HEK293 (cell line): ENCODE results near the gene SCAMP2.

Experiments used
- HOXC10 ChIP-seq: sonication (generic); formaldehyde crosslinking; IDR thresholded peaks from 2 replicates; pipeline ENCODE4 v1.8.1; 2023; ENCODE audit warnings: mild to moderate bottlenecking, missing genetic modification reagents
- HOXD13 ChIP-seq: sonication (generic); formaldehyde crosslinking; IDR thresholded peaks from 2 replicates; pipeline ENCODE4 v1.8.0; 2022; ENCODE audit warnings: missing genetic modification reagents, borderline replicate concordance
- WT1 ChIP-seq: fragments of 450-650 bp; formaldehyde crosslinking; IDR thresholded peaks from 2 replicates; pipeline ENCODE4 v1.5.1; 2016; ENCODE audit warnings: missing biosample characterization, missing genetic modification characterization
- ZBTB8A ChIP-seq: fragments of 450-650 bp; formaldehyde crosslinking; IDR thresholded peaks from 2 replicates; pipeline ENCODE4 v1.5.1; 2016; ENCODE audit warnings: missing biosample characterization, missing genetic modification characterization
- ZIC2 ChIP-seq: fragments of 450-650 bp; formaldehyde crosslinking; IDR thresholded peaks from 2 replicates; pipeline ENCODE4 v1.5.1; 2016; ENCODE audit warnings: missing biosample characterization, missing genetic modification characterization
- ZNF112 ChIP-seq: fragments of 450-650 bp; formaldehyde crosslinking; IDR thresholded peaks from 2 replicates; pipeline ENCODE4 v1.5.0; 2017; ENCODE audit warnings: missing biosample characterization, missing genetic modification characterization
- ZNF132 ChIP-seq: fragments of 450-650 bp; formaldehyde crosslinking; IDR thresholded peaks from 2 replicates; pipeline ENCODE4 v1.5.1; 2017; ENCODE audit warnings: missing biosample characterization, missing genetic modification characterization, borderline replicate concordance
- ZNF157 ChIP-seq: fragments of 450-650 bp; formaldehyde crosslinking; IDR thresholded peaks from 2 replicates; pipeline ENCODE4 v1.5.1; 2016; ENCODE audit warnings: missing biosample characterization, missing genetic modification characterization
- ZNF174 ChIP-seq: fragments of 450-650 bp; formaldehyde crosslinking; IDR thresholded peaks from 2 replicates; pipeline ENCODE4 v1.5.0; 2017; ENCODE audit warnings: missing biosample characterization, mild to moderate bottlenecking, missing genetic modification characterization
- ZNF202 ChIP-seq: fragments of 450-650 bp; formaldehyde crosslinking; IDR thresholded peaks from 2 replicates; pipeline ENCODE4 v1.5.1; 2016; ENCODE audit warnings: missing biosample characterization, missing genetic modification characterization, borderline replicate concordance
- ZNF335 ChIP-seq: fragments of 450-650 bp; formaldehyde crosslinking; conservative IDR thresholded peaks from 2 replicates; pipeline ENCODE4 v1.5.1; 2016; ENCODE audit warnings: missing biosample characterization, missing genetic modification characterization
- ZNF366 ChIP-seq: fragments of 450-650 bp; formaldehyde crosslinking; conservative IDR thresholded peaks from 2 replicates; pipeline ENCODE4 v1.5.1; 2016; ENCODE audit warnings: missing biosample characterization, missing genetic modification characterization
- ZNF37A ChIP-seq: fragments of 450-650 bp; IDR thresholded peaks from 2 replicates; pipeline ENCODE4 v1.5.1; 2018; ENCODE audit warnings: missing biosample characterization, missing genetic modification characterization
- ZNF423 ChIP-seq: fragments of 450-650 bp; formaldehyde crosslinking; IDR thresholded peaks from 2 replicates; pipeline ENCODE4 v1.5.1; 2016; ENCODE audit warnings: missing biosample characterization, missing genetic modification characterization
- ZNF596 ChIP-seq: fragments of 450-650 bp; IDR thresholded peaks from 2 replicates; pipeline ENCODE4 v1.5.0; 2018; ENCODE audit warnings: missing biosample characterization, mild to moderate bottlenecking, missing genetic modification characterization, moderate library complexity
- ZNF623 ChIP-seq: fragments of 450-650 bp; formaldehyde crosslinking; IDR thresholded peaks from 2 replicates; pipeline ENCODE4 v1.5.1; 2016; ENCODE audit warnings: missing biosample characterization, missing genetic modification characterization
- ZNF629 ChIP-seq: fragments of 450-650 bp; formaldehyde crosslinking; IDR thresholded peaks from 2 replicates; pipeline ENCODE4 v1.5.1; 2017; ENCODE audit warnings: missing biosample characterization, missing genetic modification characterization
- ZNF701 ChIP-seq: fragments of 450-650 bp; formaldehyde crosslinking; IDR thresholded peaks from 2 replicates; pipeline ENCODE4 v1.5.1; 2016; ENCODE audit warnings: missing biosample characterization, missing genetic modification characterization
- ZNF830 ChIP-seq: fragments of 450-650 bp; IDR thresholded peaks from 2 replicates; pipeline ENCODE4 v1.5.0; 2018; ENCODE audit warnings: missing biosample characterization, missing genetic modification characterization, low read depth, mild to moderate bottlenecking, moderate library complexity
- ZNF837 ChIP-seq: fragments of 450-650 bp; formaldehyde crosslinking; IDR thresholded peaks from 2 replicates; pipeline ENCODE4 v1.5.1; 2016; ENCODE audit warnings: missing biosample characterization, missing genetic modification characterization
- ZNF843 ChIP-seq: fragments of 450-650 bp; formaldehyde crosslinking; IDR thresholded peaks from 2 replicates; pipeline ENCODE4 v1.5.1; 2016; ENCODE audit warnings: missing biosample characterization, missing genetic modification characterization
- ZSCAN23 ChIP-seq: fragments of 450-650 bp; formaldehyde crosslinking; IDR thresholded peaks from 2 replicates; pipeline ENCODE4 v1.5.1; 2016; ENCODE audit warnings: missing biosample characterization, missing genetic modification characterization
- TF ChIP-seq, protein P1 (sequence below): fragments of 450-650 bp; formaldehyde crosslinking; IDR thresholded peaks from 2 replicates; pipeline ENCODE4 v1.5.1; 2017; ENCODE audit warnings: missing biosample characterization, missing genetic modification characterization
- TF ChIP-seq, protein P2 (sequence below): fragments of 450-650 bp; formaldehyde crosslinking; IDR thresholded peaks from 2 replicates; pipeline ENCODE4 v1.5.1; 2016; ENCODE audit warnings: missing biosample characterization, missing genetic modification characterization
- TF ChIP-seq, protein P3 (sequence below): fragments of 450-650 bp; formaldehyde crosslinking; IDR thresholded peaks from 2 replicates; pipeline ENCODE4 v1.5.1; 2016; ENCODE audit warnings: missing biosample characterization, missing genetic modification characterization
- TF ChIP-seq, protein P4 (sequence below): fragments of 450-650 bp; formaldehyde crosslinking; IDR thresholded peaks from 2 replicates; pipeline ENCODE4 v1.5.1; 2016; ENCODE audit warnings: missing biosample characterization, missing genetic modification characterization, low read depth
- TF ChIP-seq, protein P5 (sequence below): fragments of 450-650 bp; formaldehyde crosslinking; IDR thresholded peaks from 2 replicates; pipeline ENCODE4 v1.5.1; 2016; ENCODE audit warnings: missing biosample characterization, missing genetic modification characterization

Gene SCAMP2

DNA sequence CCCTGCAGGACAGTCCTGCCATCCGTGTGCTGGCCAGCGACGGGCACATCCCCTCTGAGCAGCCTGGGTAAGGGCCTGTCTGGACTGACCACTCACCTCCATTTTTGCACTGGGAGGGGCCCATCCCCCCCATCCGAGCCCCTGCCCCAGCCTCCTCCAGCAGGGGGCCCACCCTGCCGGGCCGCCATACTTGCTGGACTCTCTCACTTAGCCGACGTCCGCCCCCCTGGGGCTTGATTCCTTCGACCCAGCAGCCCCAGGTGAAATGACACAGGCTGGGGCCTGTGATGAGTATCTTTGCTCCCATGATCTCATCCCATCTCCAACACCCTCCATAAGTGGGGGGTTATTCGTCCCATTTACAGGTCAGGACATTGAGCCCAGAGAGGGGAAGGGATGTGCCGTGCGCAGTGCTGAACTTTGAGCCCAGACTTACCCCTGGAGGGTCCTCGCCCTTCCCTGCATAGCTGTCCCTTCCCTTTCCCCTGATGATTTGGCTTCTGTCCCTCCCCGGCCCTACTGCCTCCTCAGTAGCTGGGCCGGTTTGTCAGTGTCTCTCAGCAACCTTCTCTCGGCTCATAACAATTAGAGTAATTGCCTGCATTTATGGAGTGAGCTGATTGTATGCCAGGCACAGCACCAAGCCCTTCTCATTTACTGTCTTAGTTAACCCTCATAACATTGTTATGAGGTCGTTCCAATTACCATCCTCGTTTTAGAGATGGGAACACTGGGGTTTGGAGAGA lies 56.4 kb downstream of the SCAMP2 start (continued):
- TF ChIP-seq, protein P1, sequence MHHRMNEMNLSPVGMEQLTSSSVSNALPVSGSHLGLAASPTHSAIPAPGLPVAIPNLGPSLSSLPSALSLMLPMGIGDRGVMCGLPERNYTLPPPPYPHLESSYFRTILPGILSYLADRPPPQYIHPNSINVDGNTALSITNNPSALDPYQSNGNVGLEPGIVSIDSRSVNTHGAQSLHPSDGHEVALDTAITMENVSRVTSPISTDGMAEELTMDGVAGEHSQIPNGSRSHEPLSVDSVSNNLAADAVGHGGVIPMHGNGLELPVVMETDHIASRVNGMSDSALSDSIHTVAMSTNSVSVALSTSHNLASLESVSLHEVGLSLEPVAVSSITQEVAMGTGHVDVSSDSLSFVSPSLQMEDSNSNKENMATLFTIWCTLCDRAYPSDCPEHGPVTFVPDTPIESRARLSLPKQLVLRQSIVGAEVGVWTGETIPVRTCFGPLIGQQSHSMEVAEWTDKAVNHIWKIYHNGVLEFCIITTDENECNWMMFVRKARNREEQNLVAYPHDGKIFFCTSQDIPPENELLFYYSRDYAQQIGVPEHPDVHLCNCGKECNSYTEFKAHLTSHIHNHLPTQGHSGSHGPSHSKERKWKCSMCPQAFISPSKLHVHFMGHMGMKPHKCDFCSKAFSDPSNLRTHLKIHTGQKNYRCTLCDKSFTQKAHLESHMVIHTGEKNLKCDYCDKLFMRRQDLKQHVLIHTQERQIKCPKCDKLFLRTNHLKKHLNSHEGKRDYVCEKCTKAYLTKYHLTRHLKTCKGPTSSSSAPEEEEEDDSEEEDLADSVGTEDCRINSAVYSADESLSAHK (tag by site-specific recombination) = no peak
- no peak for TF ChIP-seq ZNF701 (tag by site-specific recombination)
- TF ChIP-seq ZNF843 (tag by site-specific recombination) = peak; percentile 57; the same call in 1 of the 2 replicates
- no peak for TF ChIP-seq ZNF837 (tag by site-specific recombination)
- peak; percentile 49; the same call in 1 of the 2 replicates for TF ChIP-seq ZNF629 (tag by site-specific recombination)
- TF ChIP-seq, protein P2, sequence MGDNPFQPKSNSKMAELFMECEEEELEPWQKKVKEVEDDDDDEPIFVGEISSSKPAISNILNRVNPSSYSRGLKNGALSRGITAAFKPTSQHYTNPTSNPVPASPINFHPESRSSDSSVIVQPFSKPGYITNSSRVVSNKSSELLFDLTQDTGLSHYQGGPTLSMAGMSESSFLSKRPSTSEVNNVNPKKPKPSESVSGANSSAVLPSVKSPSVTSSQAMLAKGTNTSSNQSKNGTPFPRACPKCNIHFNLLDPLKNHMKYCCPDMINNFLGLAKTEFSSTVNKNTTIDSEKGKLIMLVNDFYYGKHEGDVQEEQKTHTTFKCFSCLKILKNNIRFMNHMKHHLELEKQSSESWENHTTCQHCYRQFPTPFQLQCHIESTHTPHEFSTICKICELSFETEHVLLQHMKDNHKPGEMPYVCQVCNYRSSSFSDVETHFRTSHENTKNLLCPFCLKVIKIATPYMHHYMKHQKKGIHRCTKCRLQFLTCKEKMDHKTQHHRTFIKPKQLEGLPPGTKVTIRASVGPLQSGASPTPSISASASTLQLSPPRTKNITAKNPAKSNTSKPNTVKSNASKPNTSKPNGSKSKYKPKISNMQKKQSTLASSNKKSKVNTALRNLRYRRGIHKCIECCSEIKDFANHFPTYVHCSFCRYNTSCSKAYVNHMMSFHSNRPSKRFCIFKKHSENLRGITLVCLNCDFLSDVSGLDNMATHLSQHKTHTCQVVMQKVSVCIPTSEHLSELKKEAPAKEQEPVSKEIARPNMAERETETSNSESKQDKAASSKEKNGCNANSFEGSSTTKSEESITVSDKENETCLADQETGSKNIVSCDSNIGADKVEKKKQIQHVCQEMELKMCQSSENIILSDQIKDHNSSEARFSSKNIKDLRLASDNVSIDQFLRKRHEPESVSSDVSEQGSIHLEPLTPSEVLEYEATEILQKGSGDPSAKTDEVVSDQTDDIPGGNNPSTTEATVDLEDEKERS (tag by site-specific recombination) = no peak
- TF ChIP-seq, protein P3, sequence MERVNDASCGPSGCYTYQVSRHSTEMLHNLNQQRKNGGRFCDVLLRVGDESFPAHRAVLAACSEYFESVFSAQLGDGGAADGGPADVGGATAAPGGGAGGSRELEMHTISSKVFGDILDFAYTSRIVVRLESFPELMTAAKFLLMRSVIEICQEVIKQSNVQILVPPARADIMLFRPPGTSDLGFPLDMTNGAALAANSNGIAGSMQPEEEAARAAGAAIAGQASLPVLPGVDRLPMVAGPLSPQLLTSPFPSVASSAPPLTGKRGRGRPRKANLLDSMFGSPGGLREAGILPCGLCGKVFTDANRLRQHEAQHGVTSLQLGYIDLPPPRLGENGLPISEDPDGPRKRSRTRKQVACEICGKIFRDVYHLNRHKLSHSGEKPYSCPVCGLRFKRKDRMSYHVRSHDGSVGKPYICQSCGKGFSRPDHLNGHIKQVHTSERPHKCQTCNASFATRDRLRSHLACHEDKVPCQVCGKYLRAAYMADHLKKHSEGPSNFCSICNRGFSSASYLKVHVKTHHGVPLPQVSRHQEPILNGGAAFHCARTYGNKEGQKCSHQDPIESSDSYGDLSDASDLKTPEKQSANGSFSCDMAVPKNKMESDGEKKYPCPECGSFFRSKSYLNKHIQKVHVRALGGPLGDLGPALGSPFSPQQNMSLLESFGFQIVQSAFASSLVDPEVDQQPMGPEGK (tag by site-specific recombination) = peak; percentile 52
- no peak for TF ChIP-seq HOXD13 (CRISPR knock-in tag)
- TF ChIP-seq ZNF366 (tag by site-specific recombination) = peak; percentile 52
- TF ChIP-seq HOXC10 (CRISPR knock-in tag) = no peak
- TF ChIP-seq ZNF174 = no peak
- TF ChIP-seq, protein P4, sequence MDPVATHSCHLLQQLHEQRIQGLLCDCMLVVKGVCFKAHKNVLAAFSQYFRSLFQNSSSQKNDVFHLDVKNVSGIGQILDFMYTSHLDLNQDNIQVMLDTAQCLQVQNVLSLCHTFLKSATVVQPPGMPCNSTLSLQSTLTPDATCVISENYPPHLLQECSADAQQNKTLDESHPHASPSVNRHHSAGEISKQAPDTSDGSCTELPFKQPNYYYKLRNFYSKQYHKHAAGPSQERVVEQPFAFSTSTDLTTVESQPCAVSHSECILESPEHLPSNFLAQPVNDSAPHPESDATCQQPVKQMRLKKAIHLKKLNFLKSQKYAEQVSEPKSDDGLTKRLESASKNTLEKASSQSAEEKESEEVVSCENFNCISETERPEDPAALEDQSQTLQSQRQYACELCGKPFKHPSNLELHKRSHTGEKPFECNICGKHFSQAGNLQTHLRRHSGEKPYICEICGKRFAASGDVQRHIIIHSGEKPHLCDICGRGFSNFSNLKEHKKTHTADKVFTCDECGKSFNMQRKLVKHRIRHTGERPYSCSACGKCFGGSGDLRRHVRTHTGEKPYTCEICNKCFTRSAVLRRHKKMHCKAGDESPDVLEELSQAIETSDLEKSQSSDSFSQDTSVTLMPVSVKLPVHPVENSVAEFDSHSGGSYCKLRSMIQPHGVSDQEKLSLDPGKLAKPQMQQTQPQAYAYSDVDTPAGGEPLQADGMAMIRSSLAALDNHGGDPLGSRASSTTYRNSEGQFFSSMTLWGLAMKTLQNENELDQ (tag by site-specific recombination) = no peak
- TF ChIP-seq ZNF423 (tag by site-specific recombination) = no peak
- no peak for TF ChIP-seq ZBTB8A (tag by site-specific recombination)
- TF ChIP-seq ZNF202 (tag by site-specific recombination) = no peak
- TF ChIP-seq ZNF132 (tag by site-specific recombination) = no peak
- no peak for TF ChIP-seq ZSCAN23
- TF ChIP-seq ZNF157 (tag by site-specific recombination) = no peak
- TF ChIP-seq ZNF623 (tag by site-specific recombination) = no peak
- TF ChIP-seq ZNF830 (tag by site-specific recombination) = no peak
- 0 out of 2 replicates have a peak, but pooled peaks have one; percentile 14 for TF ChIP-seq WT1
- peak; percentile 76 for TF ChIP-seq ZIC2
- TF ChIP-seq ZNF335 (tag by site-specific recombination) = peak; percentile 75
- TF ChIP-seq ZNF37A (tag by site-specific recombination) = no peak
- no peak for TF ChIP-seq ZNF596 (tag by site-specific recombination)
- no peak for TF ChIP-seq ZNF112
- TF ChIP-seq, protein P5, sequence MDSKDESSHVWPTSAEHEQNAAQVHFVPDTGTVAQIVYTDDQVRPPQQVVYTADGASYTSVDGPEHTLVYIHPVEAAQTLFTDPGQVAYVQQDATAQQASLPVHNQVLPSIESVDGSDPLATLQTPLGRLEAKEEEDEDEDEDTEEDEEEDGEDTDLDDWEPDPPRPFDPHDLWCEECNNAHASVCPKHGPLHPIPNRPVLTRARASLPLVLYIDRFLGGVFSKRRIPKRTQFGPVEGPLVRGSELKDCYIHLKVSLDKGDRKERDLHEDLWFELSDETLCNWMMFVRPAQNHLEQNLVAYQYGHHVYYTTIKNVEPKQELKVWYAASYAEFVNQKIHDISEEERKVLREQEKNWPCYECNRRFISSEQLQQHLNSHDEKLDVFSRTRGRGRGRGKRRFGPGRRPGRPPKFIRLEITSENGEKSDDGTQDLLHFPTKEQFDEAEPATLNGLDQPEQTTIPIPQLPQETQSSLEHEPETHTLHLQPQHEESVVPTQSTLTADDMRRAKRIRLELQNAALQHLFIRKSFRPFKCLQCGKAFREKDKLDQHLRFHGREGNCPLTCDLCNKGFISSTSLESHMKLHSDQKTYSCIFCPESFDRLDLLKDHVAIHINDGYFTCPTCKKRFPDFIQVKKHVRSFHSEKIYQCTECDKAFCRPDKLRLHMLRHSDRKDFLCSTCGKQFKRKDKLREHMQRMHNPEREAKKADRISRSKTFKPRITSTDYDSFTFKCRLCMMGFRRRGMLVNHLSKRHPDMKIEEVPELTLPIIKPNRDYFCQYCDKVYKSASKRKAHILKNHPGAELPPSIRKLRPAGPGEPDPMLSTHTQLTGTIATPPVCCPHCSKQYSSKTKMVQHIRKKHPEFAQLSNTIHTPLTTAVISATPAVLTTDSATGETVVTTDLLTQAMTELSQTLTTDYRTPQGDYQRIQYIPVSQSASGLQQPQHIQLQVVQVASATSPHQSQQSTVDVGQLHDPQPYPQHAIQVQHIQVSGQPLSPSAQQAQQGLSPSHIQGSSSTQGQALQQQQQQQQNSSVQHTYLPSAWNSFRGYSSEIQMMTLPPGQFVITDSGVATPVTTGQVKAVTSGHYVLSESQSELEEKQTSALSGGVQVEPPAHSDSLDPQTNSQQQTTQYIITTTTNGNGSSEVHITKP = peak; percentile 98
